GM23248 (cell line): Measurements from ENCODE around the gene LAMA4.

Experiments
- EZH2 ChIP-seq: fragments of 200-600 bp; sonication (generic); IDR thresholded peaks from 2 replicates; pipeline ENCODE4 v1.6.1; 2018; ENCODE audit warnings: antibody characterized with exemption, mild to moderate bottlenecking; ENCODE audit not compliant: insufficient read depth, poor library complexity, severe bottlenecking
- EZH2phosphoT487 ChIP-seq: fragments of 200-600 bp; sonication (generic); IDR thresholded peaks from 2 replicates; pipeline ENCODE4 v1.6.1; 2018; ENCODE audit warnings: antibody characterized with exemption, moderate library complexity, mild to moderate bottlenecking, low read depth; ENCODE audit not compliant: insufficient read depth

GRCh38 chr6:112237595-112237994 lies 16.8 kb downstream of the LAMA4 start:
- TF ChIP-seq EZH2 (no peak), EZH2phosphoT487 (no peak)
